OCI-LY7 (cell line): Measurements from ENCODE around the gene SFXN5. TPM values are rescaled to one million over a fixed set of nuclear protein-coding genes. Genes with fewer than 3 reads are reported as not detected.

ENCODE experiments used
- BruUV-seq: library from RNA; stranded (reverse); fragments of 400-500 nt; replicated peaks from 2 replicates; lab custom pipeline; 2021; lab: Mats Ljungman, UMichigan
- CTCF ChIA-PET: fragments of 300-600 bp; sonication (Branson Sonifier 250); formaldehyde crosslinking; loops from one replicate; lab custom pipeline; 2022; ENCODE audit warnings: antibody characterized with exemption; ENCODE audit not compliant: unreplicated experiment; lab: Charles Lee
- POLR2A ChIA-PET: fragments of 300-600 bp; sonication (Branson Sonifier 250); formaldehyde crosslinking; loops from one replicate; lab custom pipeline; 2022; ENCODE audit warnings: antibody characterized with exemption; lab: Charles Lee
- DNase-seq: peaks from one replicate; pipeline ENCODE4 v3.0.0-alpha.2; 2015; ENCODE audit warnings: low spot score
- H2AFZ ChIP-seq: fragments of 200-600 bp; sonication (generic), shearing (Covaris generic); 2 replicates; pipeline ENCODE4 v1.6.1; 2014; ENCODE audit warnings: mild to moderate bottlenecking, antibody characterized with exemption, low read length, moderate library complexity
- H3K27ac ChIP-seq: fragments of 200-600 bp; sonication (generic); 2 replicates; pipeline ENCODE4 v1.5.1; 2014; ENCODE audit warnings: mixed run types, low read depth, mild to moderate bottlenecking, moderate library complexity, low read length, inconsistent platforms; ENCODE audit not compliant: poor library complexity, severe bottlenecking
- H3K36me3 ChIP-seq: fragments of 200-600 bp; sonication (generic); 2 replicates; pipeline ENCODE4 v1.6.1; 2014; ENCODE audit warnings: mild to moderate bottlenecking, antibody characterized with exemption, low read length, moderate library complexity, mixed read lengths; ENCODE audit not compliant: insufficient read depth
- H3K4me1 ChIP-seq: fragments of 200-600 bp; sonication (generic); 2 replicates; pipeline ENCODE4 v1.5.1; 2014; ENCODE audit warnings: mild to moderate bottlenecking, low read length; ENCODE audit not compliant: insufficient read depth, poor library complexity, severe bottlenecking
- H3K4me2 ChIP-seq: fragments of 200-600 bp; sonication (generic); 2 replicates; pipeline ENCODE4 v1.6.1; 2014; ENCODE audit warnings: mild to moderate bottlenecking, low read length
- H3K4me3 ChIP-seq: fragments of 200-600 bp; sonication (generic); 2 replicates; pipeline ENCODE4 v1.5.1; 2014; ENCODE audit warnings: mild to moderate bottlenecking, low read depth, low read length; ENCODE audit not compliant: poor library complexity, severe bottlenecking
- H3K79me2 ChIP-seq: fragments of 200-600 bp; sonication (generic); 2 replicates; pipeline ENCODE4 v1.6.1; 2016; ENCODE audit warnings: low read depth, mild to moderate bottlenecking, low read length, moderate library complexity, mixed read lengths; ENCODE audit not compliant: insufficient read depth
- H3K9me2 ChIP-seq: fragments of 200-600 bp; sonication (generic); 2 replicates; pipeline ENCODE4 v1.6.1; 2016; ENCODE audit warnings: mild to moderate bottlenecking, low read length, mixed read lengths; ENCODE audit not compliant: insufficient read depth
- H3K9me3 ChIP-seq: fragments of 200-600 bp; sonication (generic); 2 replicates; pipeline ENCODE4 v1.6.1; 2014; ENCODE audit warnings: mild to moderate bottlenecking, mixed run types, low read length, mixed read lengths
- H4K20me1 ChIP-seq: fragments of 200-600 bp; sonication (generic); 2 replicates; pipeline ENCODE4 v1.6.1; 2014; ENCODE audit warnings: mild to moderate bottlenecking, antibody characterized with exemption, low read length, moderate library complexity, mixed read lengths; ENCODE audit not compliant: insufficient read depth
- EZH2phosphoT487 ChIP-seq: fragments of 200-600 bp; sonication (generic); IDR thresholded peaks from 2 replicates; pipeline ENCODE4 v1.6.1; 2018; ENCODE audit warnings: low read depth, borderline replicate concordance, mild to moderate bottlenecking, mixed run types, antibody characterized with exemption, low read length, moderate library complexity, mixed read lengths
- intact Hi-C: fragments of 100-400 bp; cut with micrococcal nuclease; formaldehyde crosslinking; loops from one replicate; pipeline ENCODE4 v1.10.0; 2022; ENCODE audit not compliant: unreplicated experiment
- total RNA-seq, 2 experiments: library from RNA; depleted of rRNA in 1 of 2; stranded (reverse); fragments of >200 nt in 1 of 2; shearing (Covaris generic) in 1 of 2; gene quantifications; 2 replicates each; pipeline ENCODE4 v1.2.3, GENCODE V29; 2014 to 2022
- TF ChIP-seq, protein P1 (sequence below): fragments of 200-600 bp; sonication (generic); conservative IDR thresholded peaks from 2 replicates; pipeline ENCODE4 v1.5.1; 2014; ENCODE audit warnings: mild to moderate bottlenecking, antibody characterized with exemption, low read length, moderate library complexity, mixed read lengths

Gene SFXN5
- total RNA-seq, 2 experiments from 2014 or later, result 4.5 to 10.5 TPM

GRCh38 chr2:72901426-72901825 is 170.1 kb downstream of the SFXN5 start:
- BruUV-seq, result no TSS peak
- H2AFZ ChIP-seq, result no peak overlapping the region
- CTCF ChIA-PET, result no interaction called here

DNA sequence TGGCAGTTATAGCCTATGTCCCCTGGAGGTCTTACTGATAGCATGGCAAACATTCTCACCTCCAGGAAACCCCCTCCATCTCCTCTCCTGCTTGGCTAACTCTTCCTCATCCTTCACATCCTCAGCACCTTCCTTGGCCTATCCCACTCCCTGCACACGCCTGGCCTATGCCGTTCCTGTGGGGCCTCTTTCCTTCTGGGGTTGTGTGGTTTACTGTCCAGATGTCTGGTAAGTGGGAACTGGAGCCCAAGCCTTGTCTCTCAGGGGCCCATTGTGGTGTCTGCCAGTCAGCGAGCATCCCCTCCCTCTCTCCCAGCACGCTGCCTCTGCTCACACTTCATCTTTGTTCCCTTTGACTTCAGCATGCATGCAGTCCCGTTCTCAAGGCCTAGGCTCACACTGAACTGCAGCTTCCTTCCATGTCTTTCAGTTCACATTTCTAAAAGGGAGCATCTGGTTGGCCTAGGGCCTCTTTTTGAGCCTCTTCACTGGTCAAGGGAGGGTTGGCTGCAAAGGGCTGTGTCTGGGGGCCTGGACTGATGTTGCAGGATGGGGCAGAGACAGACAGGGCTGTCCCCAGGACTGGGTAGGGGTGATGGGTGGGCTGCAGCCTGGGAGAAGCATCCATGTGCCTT is 171.2 kb downstream of the SFXN5 start:
- ChIA-PET POLR2A (no interaction called here), CTCF (no interaction called here)
- no peaks in the 10 kb centered on the region for H3K9me2 ChIP-seq
- no peaks in the 10 kb centered on the region for H4K20me1 ChIP-seq
- H3K4me1 ChIP-seq, result no peaks in the 10 kb centered on the region
- no peak overlapping the region for H3K27ac ChIP-seq
- TF ChIP-seq, protein P1, sequence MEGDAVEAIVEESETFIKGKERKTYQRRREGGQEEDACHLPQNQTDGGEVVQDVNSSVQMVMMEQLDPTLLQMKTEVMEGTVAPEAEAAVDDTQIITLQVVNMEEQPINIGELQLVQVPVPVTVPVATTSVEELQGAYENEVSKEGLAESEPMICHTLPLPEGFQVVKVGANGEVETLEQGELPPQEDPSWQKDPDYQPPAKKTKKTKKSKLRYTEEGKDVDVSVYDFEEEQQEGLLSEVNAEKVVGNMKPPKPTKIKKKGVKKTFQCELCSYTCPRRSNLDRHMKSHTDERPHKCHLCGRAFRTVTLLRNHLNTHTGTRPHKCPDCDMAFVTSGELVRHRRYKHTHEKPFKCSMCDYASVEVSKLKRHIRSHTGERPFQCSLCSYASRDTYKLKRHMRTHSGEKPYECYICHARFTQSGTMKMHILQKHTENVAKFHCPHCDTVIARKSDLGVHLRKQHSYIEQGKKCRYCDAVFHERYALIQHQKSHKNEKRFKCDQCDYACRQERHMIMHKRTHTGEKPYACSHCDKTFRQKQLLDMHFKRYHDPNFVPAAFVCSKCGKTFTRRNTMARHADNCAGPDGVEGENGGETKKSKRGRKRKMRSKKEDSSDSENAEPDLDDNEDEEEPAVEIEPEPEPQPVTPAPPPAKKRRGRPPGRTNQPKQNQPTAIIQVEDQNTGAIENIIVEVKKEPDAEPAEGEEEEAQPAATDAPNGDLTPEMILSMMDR, result no peak
- TF ChIP-seq EZH2phosphoT487, result no peak
- no peaks in the 10 kb centered on the region for H3K36me3 ChIP-seq
- no peaks in the 10 kb centered on the region for H3K79me2 ChIP-seq
- H2AFZ ChIP-seq, result no peak overlapping the region
- BruUV-seq, result no TSS peak
- no peaks in the 10 kb centered on the region for H3K9me3 ChIP-seq
- no peak overlapping the region for H3K4me3 ChIP-seq
- no peak for DNase-seq
- no peak overlapping the region for H3K4me2 ChIP-seq
- intact Hi-C loops, result no loop called here

More at GRCh38 chr2:72901426-72901825, 170.1 kb downstream of the SFXN5 start:
- Histone ChIP-seq H3K79me2 (no peaks in the 10 kb centered on the region), H4K20me1 (no peaks in the 10 kb centered on the region), H3K4me1 (no peaks in the 10 kb centered on the region), H3K36me3 (no peaks in the 10 kb centered on the region), H3K4me2 (no peak overlapping the region), H3K9me2 (no peaks in the 10 kb centered on the region), H3K9me3 (no peaks in the 10 kb centered on the region), H3K27ac (no peak overlapping the region), H3K4me3 (no peak overlapping the region)
- POLR2A ChIA-PET, result no interaction called here
- intact Hi-C loops, result no loop called here
- no peak for DNase-seq
- no peak for TF ChIP-seq EZH2phosphoT487
- TF ChIP-seq, protein P1, result no peak

- intact Hi-C loops, result no loop called here
- CTCF ChIA-PET, result interaction anchor here (0.6 kb wide), 1 partner anchor 41 kb away, joined by 4 read pairs; no protein-coding TSS in a partner anchor
- POLR2A ChIA-PET, result no interaction called here
These were observed 173.0 kb downstream of the SFXN5 start for GRCh38 chr2:72898585-72898906.

More at GRCh38 chr2:72898585-72898906, 173.0 kb downstream of the SFXN5 start:
- no peak for TF ChIP-seq EZH2phosphoT487
- TF ChIP-seq, protein P1, result no peak
- H4K20me1 ChIP-seq, result no peaks in the 10 kb centered on the region
- H3K36me3 ChIP-seq, result no peaks in the 10 kb centered on the region
- no peak overlapping the region for H3K4me2 ChIP-seq
- no peak overlapping the region for H3K27ac ChIP-seq
- no peaks in the 10 kb centered on the region for H3K79me2 ChIP-seq
- H3K9me2 ChIP-seq, result no peaks in the 10 kb centered on the region
- no peak for DNase-seq
- H3K4me3 ChIP-seq, result no peak overlapping the region
- H3K4me1 ChIP-seq, result no peaks in the 10 kb centered on the region
- BruUV-seq, result no TSS peak
- H2AFZ ChIP-seq, result no peak overlapping the region
- no peaks in the 10 kb centered on the region for H3K9me3 ChIP-seq
